H1 (cell line): Measurements from ENCODE around the gene PSME1. TPM values are rescaled to one million over a fixed set of nuclear protein-coding genes. Genes with fewer than 3 reads are reported as not detected.

Experiments used
- CEBPB ChIP-seq: IDR thresholded peaks from 2 replicates; pipeline ENCODE4 v1.6.1; 2012; ENCODE audit warnings: low read depth, low read length
- JUN ChIP-seq: IDR thresholded peaks from 2 replicates; pipeline ENCODE4 v1.6.1; 2011; ENCODE audit warnings: low read depth, mild to moderate bottlenecking, improper control_type of control experiment, low read length
- NRF1 ChIP-seq: IDR thresholded peaks from 2 replicates; pipeline ENCODE4 v1.6.1; 2011; ENCODE audit warnings: mild to moderate bottlenecking, low read depth, low read length, improper control_type of control experiment
- RAD21 ChIP-seq, 2 experiments: IDR thresholded peaks in 1 of 2; conservative IDR thresholded peaks in 1 of 2; 2 replicates each; pipeline ENCODE4 v1.6.1; 2011; ENCODE audit warnings: low read depth in 2 of 2, low read length in 2 of 2, improper control_type of control experiment in 1 of 2, inconsistent platforms in 1 of 2, mild to moderate bottlenecking in 1 of 2, moderate library complexity in 1 of 2
- RFX5 ChIP-seq: IDR thresholded peaks from 2 replicates; pipeline ENCODE4 v1.6.1; 2011; ENCODE audit warnings: low read depth, low read length, improper control_type of control experiment, borderline replicate concordance
- polyA plus RNA-seq, 7 experiments: library from polyadenylated mRNA; depleted of rRNA in 3 of 7; stranded (reverse) in 5 of 7; unstranded in 2 of 7; fragments of >200 nt in 5 of 7; fragments of 200-250 nt in 2 of 7; gene quantifications; 1 replicate in 5 of 7; 2 replicates in 1 of 7; 4 replicates in 1 of 7; pipeline versions ENCODE4 v1.2.1 to v1.2.3, GENCODE V29; 2011 to 2013; ENCODE audit warnings: missing spikeins in 2 of 7, mixed read lengths in 2 of 7
- total RNA-seq: library from RNA; stranded (reverse); fragmentation: NEBNext Ultra II Directional; extraction: Animal tissue kit (Norgen Biotek cat#: 25700); gene quantifications from 2 replicates; pipeline ENCODE4 v1.2.1, GENCODE V29; 2021

PSME1 gene
- total and polyA plus RNA-seq, 2 of the 8 experiments (the other 6 are each of a cell fraction or from before 2014, with no cell fraction given): 74.9 to 85.9 TPM

DNA sequence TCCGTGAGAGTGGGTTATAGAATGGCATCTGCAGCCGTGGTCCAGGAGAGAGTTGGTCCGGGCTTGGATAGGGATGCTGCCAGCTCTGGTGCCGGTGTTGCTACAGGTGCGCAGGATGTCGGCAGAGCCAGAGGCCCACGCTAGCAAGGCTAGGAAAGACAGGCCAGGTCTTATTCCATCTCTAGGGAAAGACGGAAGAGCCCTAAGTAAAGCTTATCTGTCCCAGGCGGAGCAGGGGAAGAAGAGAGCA, 485 bp upstream of the PSME1 start (continued):
- TF ChIP-seq JUN (no peak), NRF1 (no peak), CEBPB (no peak), RAD21 (IDR thresholded peaks at IDR 0.05 in 1 of 2, conservative IDR thresholded peaks at IDR 0.05 in 1 of 2; ENCODE audit: low read depth in 2 of 2, low read length in 2 of 2) (no peak), RFX5 (no peak)
